Hematopoietic multipotent progenitor cell treated with erythropoietin and hydrocortisone succinate and interleukin-3 and kit ligand, for 4 days (in vitro differentiated cells): ENCODE data around the gene DQX1.
A peak's percentile ranks its signal among the peaks of the same experiment; 100 is the strongest.

Source experiments
- DNase-seq: peaks from one replicate; pipeline ENCODE4 v3.0.0-alpha.2; 2015

Gene DQX1

GRCh38 chr2:74510272-74510671 is 15.8 kb downstream of the DQX1 start:
- DNase-seq = no peak

GRCh38 chr2:74507926-74508520 is 18.0 kb downstream of the DQX1 start:
- peak; percentile 40 for DNase-seq

- DNase-seq = peak; percentile 99
Observed at GRCh38 chr2:74507145-74507925, 18.7 kb downstream of the DQX1 start, which contains the start of gene PCGF1. TSS of gene PCGF1 (minus strand) at chr2:74507695. CDS start at chr2:74507668, 27 bp downstream.

GRCh38 chr2:74505448-74506246 is 20.4 kb downstream of the DQX1 start:
- DNase-seq = no peak

GRCh38 chr2:74504591-74504990 is 21.4 kb downstream of the DQX1 start:
- no peak for DNase-seq

GRCh38 chr2:74503506-74504475 is 22.2 kb downstream of the DQX1 start:
- DNase-seq = no peak

GRCh38 chr2:74502720-74503505 is 23.1 kb downstream of the DQX1 start:
- peak; percentile 90 for DNase-seq

GRCh38 chr2:74502147-74502719 is 23.8 kb downstream of the DQX1 start:
- DNase-seq = no peak

GRCh38 chr2:74501335-74502071 is 24.5 kb downstream of the DQX1 start:
- DNase-seq = no peak

- DNase-seq = no peak
Observed at GRCh38 chr2:74500578-74500946, 25.5 kb downstream of the DQX1 start.

GRCh38 chr2:74499940-74500577 is 26.0 kb downstream of the DQX1 start:
- DNase-seq = no peak

- peak; percentile 68 for DNase-seq
Observed at GRCh38 chr2:74499267-74499939, 26.6 kb downstream of the DQX1 start, which contains the start of gene LBX2. TSS of gene LBX2 (minus strand) at chr2:74499603. CDS start at chr2:74499537, 66 bp downstream.

- DNase-seq = peak; percentile 66
Observed at GRCh38 chr2:74498500-74499266, 27.3 kb downstream of the DQX1 start.

GRCh38 chr2:74497777-74498499 is 28.1 kb downstream of the DQX1 start:
- peak; percentile 56 for DNase-seq

- no peak for DNase-seq
Observed at GRCh38 chr2:74496997-74497776, 28.8 kb downstream of the DQX1 start.

GRCh38 chr2:74495440-74495839 is 30.6 kb downstream of the DQX1 start:
- DNase-seq = no peak

- DNase-seq = no peak
Observed at GRCh38 chr2:74493546-74493945, 32.5 kb downstream of the DQX1 start.
